Prostate gland (tissue), 2 donors: ENCODE results near the gene MTFP1.

Experiments used
- POLR2A ChIP-seq: fragments of 450-650 bp; IDR thresholded peaks from one replicate; pipeline ENCODE4 v1.6.1; 2016; ENCODE audit warnings: antibody characterized with exemption, mild to moderate bottlenecking
- TF ChIP-seq, protein P1 (sequence below), 4 experiments: fragments of 200-600 bp in 2 of 4; fragments of 450-650 bp in 2 of 4; sonication (generic) in 2 of 4; IDR thresholded peaks; 1 replicate in 3 of 4; 2 replicates in 1 of 4; pipeline ENCODE4 v1.5.1; 2016 to 2019; ENCODE audit warnings: antibody characterized with exemption in 4 of 4, mild to moderate bottlenecking in 2 of 4, moderate library complexity in 2 of 4

- TF ChIP-seq, protein P1, sequence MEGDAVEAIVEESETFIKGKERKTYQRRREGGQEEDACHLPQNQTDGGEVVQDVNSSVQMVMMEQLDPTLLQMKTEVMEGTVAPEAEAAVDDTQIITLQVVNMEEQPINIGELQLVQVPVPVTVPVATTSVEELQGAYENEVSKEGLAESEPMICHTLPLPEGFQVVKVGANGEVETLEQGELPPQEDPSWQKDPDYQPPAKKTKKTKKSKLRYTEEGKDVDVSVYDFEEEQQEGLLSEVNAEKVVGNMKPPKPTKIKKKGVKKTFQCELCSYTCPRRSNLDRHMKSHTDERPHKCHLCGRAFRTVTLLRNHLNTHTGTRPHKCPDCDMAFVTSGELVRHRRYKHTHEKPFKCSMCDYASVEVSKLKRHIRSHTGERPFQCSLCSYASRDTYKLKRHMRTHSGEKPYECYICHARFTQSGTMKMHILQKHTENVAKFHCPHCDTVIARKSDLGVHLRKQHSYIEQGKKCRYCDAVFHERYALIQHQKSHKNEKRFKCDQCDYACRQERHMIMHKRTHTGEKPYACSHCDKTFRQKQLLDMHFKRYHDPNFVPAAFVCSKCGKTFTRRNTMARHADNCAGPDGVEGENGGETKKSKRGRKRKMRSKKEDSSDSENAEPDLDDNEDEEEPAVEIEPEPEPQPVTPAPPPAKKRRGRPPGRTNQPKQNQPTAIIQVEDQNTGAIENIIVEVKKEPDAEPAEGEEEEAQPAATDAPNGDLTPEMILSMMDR (IDR thresholded peaks at IDR 0.05) = no peak
- TF ChIP-seq POLR2A = no peak
These were observed 838 bp upstream of the MTFP1 start for GRCh38 chr22:30424534-30425326.
